Liver (tissue), 9 donors: ENCODE measurements around the gene PRIMA1. TPM values are rescaled to one million over a fixed set of nuclear protein-coding genes. Genes with fewer than 3 reads are reported as not detected.

Experiments
- DNase-seq: peaks from one replicate; pipeline ENCODE4 v3.0.0-alpha.2; 2017; ENCODE audit warnings: low spot score
- H3K27ac ChIP-seq, 2 donors: one replicate each; pipeline ENCODE4 v1.7.0; 2013; ENCODE audit warnings: inconsistent platforms in 2 of 2, low read length in 2 of 2, control low read depth in 1 of 2, low read depth in 1 of 2, mild to moderate bottlenecking in 1 of 2
- H3K27me3 ChIP-seq, 4 donors: one replicate each; pipeline versions ENCODE4 v1.6.1 to v1.7.0; 2013; ENCODE audit warnings: low read length in 3 of 4, inconsistent platforms in 1 of 4, mild to moderate bottlenecking in 1 of 4, moderate library complexity in 1 of 4; ENCODE audit not compliant: control insufficient read depth in 4 of 4, insufficient read depth in 4 of 4
- H3K36me3 ChIP-seq, 4 donors: one replicate each; pipeline versions ENCODE4 v1.6.1 to v1.7.0; 2013; ENCODE audit warnings: low read length in 3 of 4, mild to moderate bottlenecking in 3 of 4, low read depth in 1 of 4, moderate library complexity in 1 of 4; ENCODE audit not compliant: control insufficient read depth in 4 of 4, insufficient read depth in 3 of 4
- H3K4me1 ChIP-seq, 4 donors: one replicate each; pipeline versions ENCODE4 v1.6.1 to v1.7.0; 2013; ENCODE audit warnings: low read length in 3 of 4, mild to moderate bottlenecking in 3 of 4, moderate library complexity in 1 of 4; ENCODE audit not compliant: control insufficient read depth in 4 of 4, insufficient read depth in 4 of 4
- H3K4me3 ChIP-seq, 3 donors: one replicate each; pipeline versions ENCODE4 v1.6.1 to v1.7.0; 2013; ENCODE audit warnings: low read length in 3 of 3, control low read depth in 1 of 3, low read depth in 1 of 3, mild to moderate bottlenecking in 1 of 3
- H3K9ac ChIP-seq, 2 donors: one replicate each; pipeline ENCODE4 v1.7.0; 2013; ENCODE audit warnings: low read length in 2 of 2, mild to moderate bottlenecking in 2 of 2, moderate library complexity in 2 of 2, control low read depth in 1 of 2, low read depth in 1 of 2
- H3K9me3 ChIP-seq, 4 donors: one replicate each; pipeline versions ENCODE4 v1.6.1 to v1.7.0; 2013; ENCODE audit warnings: low read length in 3 of 4; ENCODE audit not compliant: control insufficient read depth in 4 of 4
- ATF3 ChIP-seq: IDR thresholded peaks from 2 replicates; pipeline ENCODE4 v1.6.1; 2016; ENCODE audit warnings: antibody characterized with exemption
- CTCF ChIP-seq: fragments of 150-350 bp; IDR thresholded peaks from 2 replicates; pipeline ENCODE4 v1.5.1; 2017; ENCODE audit warnings: improper control_type of control experiment, low read depth, low read length; ENCODE audit not compliant: missing input control
- EGR1 ChIP-seq, 2 donors: IDR thresholded peaks; 2 replicates each; pipeline ENCODE4 v1.6.1; 2016 to 2018; ENCODE audit warnings: antibody characterized with exemption in 2 of 2, low read depth in 2 of 2
- FOXA1 ChIP-seq: IDR thresholded peaks from 2 replicates; pipeline ENCODE4 v1.6.1; 2016; ENCODE audit warnings: antibody characterized with exemption
- FOXA2 ChIP-seq: IDR thresholded peaks from 2 replicates; pipeline ENCODE4 v1.6.1; 2016; ENCODE audit warnings: antibody characterized with exemption
- GABPA ChIP-seq, 2 donors: IDR thresholded peaks in 1 of 2; conservative IDR thresholded peaks in 1 of 2; 2 replicates each; pipeline ENCODE4 v1.6.1; 2016; ENCODE audit warnings: antibody characterized with exemption in 2 of 2, mild to moderate bottlenecking in 1 of 2, moderate library complexity in 1 of 2
- HNF4A ChIP-seq, 2 donors: conservative IDR thresholded peaks; 2 replicates each; pipeline ENCODE4 v1.6.1; 2016; ENCODE audit warnings: antibody characterized with exemption in 2 of 2, mild to moderate bottlenecking in 2 of 2
- HNF4G ChIP-seq: IDR thresholded peaks from 2 replicates; pipeline ENCODE4 v1.6.1; 2016; ENCODE audit warnings: antibody characterized with exemption
- JUND ChIP-seq, 2 donors: IDR thresholded peaks; 2 replicates each; pipeline ENCODE4 v1.6.1; 2016; ENCODE audit warnings: antibody characterized with exemption in 2 of 2
- MAX ChIP-seq: IDR thresholded peaks from 2 replicates; pipeline ENCODE4 v1.6.1; 2016; ENCODE audit warnings: antibody characterized with exemption
- NR2F2 ChIP-seq: IDR thresholded peaks from 2 replicates; pipeline ENCODE4 v1.6.1; 2016; ENCODE audit warnings: antibody characterized with exemption
- RAD21 ChIP-seq, 2 donors: IDR thresholded peaks; 2 replicates each; pipeline ENCODE4 v1.6.1; 2016; ENCODE audit warnings: antibody characterized with exemption in 2 of 2, mild to moderate bottlenecking in 2 of 2
- REST ChIP-seq: IDR thresholded peaks from 2 replicates; pipeline ENCODE4 v1.6.1; 2016; ENCODE audit warnings: antibody characterized with exemption, mild to moderate bottlenecking
- RXRA ChIP-seq, 2 donors: IDR thresholded peaks; 2 replicates each; pipeline ENCODE4 v1.6.1; 2017 to 2018; ENCODE audit warnings: antibody characterized with exemption in 2 of 2, mild to moderate bottlenecking in 1 of 2
- SP1 ChIP-seq: IDR thresholded peaks from 2 replicates; pipeline ENCODE4 v1.6.1; 2018; ENCODE audit warnings: antibody characterized with exemption, mild to moderate bottlenecking
- TAF1 ChIP-seq: conservative IDR thresholded peaks from 2 replicates; pipeline ENCODE4 v1.6.1; 2016; ENCODE audit warnings: antibody characterized with exemption, mild to moderate bottlenecking
- YY1 ChIP-seq: IDR thresholded peaks from 2 replicates; pipeline ENCODE4 v1.6.1; 2016; ENCODE audit warnings: antibody characterized with exemption, mild to moderate bottlenecking
- ZBTB33 ChIP-seq: IDR thresholded peaks from 2 replicates; pipeline ENCODE4 v1.6.1; 2016; ENCODE audit warnings: antibody characterized with exemption
- WGBS: extraction: QIAGEN DNeasy Blood & Tissue Kit; methylation state at CpG from one replicate; pipeline ENCODE4 v1.1.7; 2013; 5-methylcytosine and 5-hydroxymethylcytosine counted together
- polyA plus RNA-seq, 2 donors: library from polyadenylated mRNA; stranded (reverse) in 1 of 2; unstranded in 1 of 2; fragments of 200-250 nt in 1 of 2; fragments of >200 nt in 1 of 2; fragmentation: Nextera tagmentation in 1 of 2; extraction: Ambion mirVana in 1 of 2; gene quantifications; one replicate each; pipeline versions ENCODE4 v1.2.1 to v1.2.3, GENCODE V29; 2013 to 2015
- total RNA-seq, 2 donors: library from RNA; depleted of rRNA; stranded (reverse); fragments of >200 nt; gene quantifications; one replicate each; pipeline ENCODE4 v1.2.3, GENCODE V29; 2014
- donor health status: healthy.
- donor health status: healthy.
- donor health status: healthy.
- donor health status: healthy.
- donor health status: healthy.

PRIMA1 gene
- total and polyA plus RNA-seq, 4 donors: 0.08 to 0.38 (median 0.13) TPM; not detected in 1

- Histone ChIP-seq H3K36me3 (no peaks in the 10 kb centered on the region), H3K27ac (no peak overlapping the region), H3K4me3 (no peak overlapping the region), H3K9me3 (no peaks in the 10 kb centered on the region), H3K9ac (no peak overlapping the region), H3K4me1 (no peaks in the 10 kb centered on the region), H3K27me3 (no peaks in the 10 kb centered on the region)
- no peak for TF ChIP-seq ATF3
- TF ChIP-seq YY1: no peak
- no peak for TF ChIP-seq GABPA (IDR thresholded peaks at IDR 0.05 in 1 of 2, conservative IDR thresholded peaks at IDR 0.05 in 1 of 2)
- no peak for TF ChIP-seq ZBTB33
- no peak for TF ChIP-seq REST
- TF ChIP-seq NR2F2: no peak
- TF ChIP-seq JUND (IDR thresholded peaks at IDR 0.05): no peak
- TF ChIP-seq TAF1: no peak
- TF ChIP-seq HNF4G: no peak
- no peak for TF ChIP-seq CTCF
- TF ChIP-seq FOXA2: no peak
- no peak for TF ChIP-seq EGR1 (IDR thresholded peaks at IDR 0.05; ENCODE audit: low read depth in 2 of 2)
- no peak for TF ChIP-seq FOXA1
- no peak for TF ChIP-seq SP1
- no peak for TF ChIP-seq RAD21 (IDR thresholded peaks at IDR 0.05)
- no peak for TF ChIP-seq HNF4A (conservative IDR thresholded peaks at IDR 0.05)
- TF ChIP-seq RXRA (IDR thresholded peaks at IDR 0.05): no peak
- TF ChIP-seq MAX: no peak
- no peak for DNase-seq
- 76% methylated on average over 6 of the region's 6 CpGs for whole genome bisulfite sequencing
These were observed 85.3 kb downstream of the PRIMA1 start for GRCh38 chr14:93702946-93703345.
